ENCODE results near the gene GSG1L. TPM values are rescaled to one million over a fixed set of nuclear protein-coding genes. Genes with fewer than 3 reads are reported as not detected.

The GSG1L gene
- total and polyA plus RNA-seq, 12 donors, result 0.68 to 14.6 (median 3.4) TPM; not detected in 5

DNA sequence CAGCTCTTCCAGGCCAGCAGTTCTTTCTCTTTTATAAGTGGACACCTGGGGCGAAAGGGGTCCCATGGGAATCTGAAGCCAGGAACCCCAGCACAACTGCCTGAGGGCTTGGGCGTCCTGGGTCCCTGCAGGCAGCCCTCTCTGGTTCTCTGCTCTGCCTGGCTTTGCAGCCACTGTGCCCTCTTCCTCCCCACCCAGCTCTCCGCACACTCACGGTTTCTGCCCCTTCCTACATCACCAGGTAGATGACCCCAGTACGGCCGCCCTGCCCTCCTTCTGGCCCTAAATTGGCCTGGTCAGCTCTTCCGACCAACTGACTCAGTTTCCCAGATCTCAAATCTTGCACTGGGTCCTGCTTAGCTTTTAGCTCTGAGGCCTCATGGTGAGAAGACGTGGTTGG lies 288.3 kb downstream of the GSG1L start:
- 96 to 97% methylated on average over 8 of the region's 8 CpGs for WGBS, 2 donors
- Histone ChIP-seq H3K27me3 (no peaks in the 10 kb centered on the region), H3K9me3 (no peaks in the 10 kb centered on the region), H3K36me3 (peaks cover 0 to 66% (median 9%) of the 10 kb centered on the region in 9 donors), H3K4me3 (no peak overlapping the region), H3K4me1 (peaks cover 0 to under 1% (median 0%) of the 10 kb centered on the region in 9 donors), H3K27ac (no peak overlapping the region)
- intact Hi-C loops (cut with DNase I), result no loop called here
- no peak for TF ChIP-seq CTCF (IDR thresholded peaks at IDR 0.05)
- ATAC-seq (no peak), DNase-seq (no peak)

DNA sequence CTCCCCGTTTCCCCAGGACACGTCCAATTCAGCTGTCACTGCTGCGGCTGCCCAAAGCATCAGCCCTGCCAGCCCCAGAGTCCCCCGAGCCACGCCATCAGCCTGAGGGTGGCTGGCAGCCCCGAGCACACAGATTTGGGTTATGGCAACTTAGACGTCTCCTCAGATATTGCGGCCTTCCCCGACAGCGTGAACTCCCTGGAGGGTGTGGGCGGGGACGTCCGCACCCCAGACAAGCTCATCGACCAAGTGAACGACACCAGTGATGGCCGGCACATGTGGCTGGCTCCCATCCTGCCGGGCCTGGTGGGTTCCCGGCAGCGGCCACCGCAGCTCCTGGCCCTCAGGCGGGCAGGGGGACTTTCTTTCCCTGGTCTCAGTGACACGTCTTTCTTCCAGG lies 288.7 kb downstream of the GSG1L start:
- intact Hi-C loops (cut with DNase I), result no loop called here
- no peak for TF ChIP-seq CTCF (IDR thresholded peaks at IDR 0.05)

GRCh38 chr16:27773344-27773743 lies 290.2 kb downstream of the GSG1L start:
- TF ChIP-seq CTCF (IDR thresholded peaks at IDR 0.05), result no peak
- ATAC-seq (no peak), DNase-seq (no peak)
- H3K27ac ChIP-seq, result no peak overlapping the region
- no peaks in the 10 kb centered on the region for H3K9me3 ChIP-seq
- 95% methylated on average over 4 of the region's 4 CpGs for WGBS, 2 donors
- H3K36me3 ChIP-seq, result peaks cover 0 to 77% (median 12%) of the 10 kb centered on the region in 9 donors
- no peaks in the 10 kb centered on the region for H3K27me3 ChIP-seq
- intact Hi-C loops (cut with DNase I), result no loop called here
- H3K4me3 ChIP-seq, result no peak overlapping the region
- H3K4me1 ChIP-seq, result no peaks in the 10 kb centered on the region

More for the DNA sequence above, 288.7 kb downstream of the GSG1L start:
- ATAC-seq (no peak), DNase-seq (no peak)
- peaks cover 0 to 70% (median 12%) of the 10 kb centered on the region in 9 donors for H3K36me3 ChIP-seq
- WGBS, 2 donors, result 90% methylated on average over 22 of the region's 22 CpGs
- no peaks in the 10 kb centered on the region for H3K9me3 ChIP-seq
- H3K4me3 ChIP-seq, result no peak overlapping the region
- H3K27ac ChIP-seq, result no peak overlapping the region
- H3K27me3 ChIP-seq, result no peaks in the 10 kb centered on the region
- no peaks in the 10 kb centered on the region for H3K4me1 ChIP-seq

GRCh38 chr16:27772093-27772825 lies 291.3 kb downstream of the GSG1L start:
- no peak overlapping the region for H3K27ac ChIP-seq
- WGBS, 2 donors, result 83 to 87% methylated on average over 8 of the region's 8 CpGs
- H3K4me3 ChIP-seq, result no peak overlapping the region
- TF ChIP-seq CTCF (IDR thresholded peaks at IDR 0.05), result no peak
- no peaks in the 10 kb centered on the region for H3K4me1 ChIP-seq
- no peaks in the 10 kb centered on the region for H3K27me3 ChIP-seq
- peaks cover 0 to 76% (median 12%) of the 10 kb centered on the region in 9 donors for H3K36me3 ChIP-seq
- DNase-seq, result no peak
- H3K9me3 ChIP-seq, result no peaks in the 10 kb centered on the region
- no peak for ATAC-seq
- intact Hi-C loops (cut with DNase I), result no loop called here
